ENCODE measurements around the gene MACROD2. TPM values are rescaled to one million over a fixed set of nuclear protein-coding genes. Genes with fewer than 3 reads are reported as not detected.

The MACROD2 gene
- total and polyA plus RNA-seq, 8 donors, result 0.78 to 31.3 (median 10.9) TPM; not detected in 1

DNA sequence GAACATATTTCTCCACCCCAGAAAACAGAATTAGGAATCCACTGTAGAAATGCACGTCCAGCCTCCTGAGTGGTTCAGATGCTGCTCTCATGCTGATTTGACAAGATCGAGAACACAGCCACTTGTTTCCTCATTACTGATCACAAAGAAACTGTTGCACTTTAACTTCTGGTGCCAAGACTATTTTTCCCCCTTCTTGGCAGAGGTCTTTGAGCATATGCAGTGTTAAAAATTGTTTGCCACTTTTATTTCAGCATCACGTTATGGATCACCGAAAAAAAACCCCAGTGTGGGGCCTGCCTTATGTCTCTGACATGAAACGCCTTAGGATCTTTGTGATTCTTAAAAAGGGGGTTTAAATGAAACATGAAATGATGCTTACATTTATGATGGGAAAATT lies 1511.0 kb downstream of the MACROD2 start:
- no peaks in the 10 kb centered on the region for H3K36me3 ChIP-seq
- WGBS, 5 donors, result 80 to 89% (median 83%) methylated on average over 5 of the region's 5 CpGs
- no peak for TF ChIP-seq CTCF (IDR thresholded peaks at IDR 0.05)
- no peak for TF ChIP-seq POLR2AphosphoS5 (IDR thresholded peaks at IDR 0.05)
- no peak for TF ChIP-seq POLR2A (IDR thresholded peaks at IDR 0.05)
- no peak overlapping the region for H3K4me3 ChIP-seq
- H3K27me3 ChIP-seq, result no peaks in the 10 kb centered on the region
- intact Hi-C loops (cut with DNase I; ENCODE audit: low total_unique reads), result no loop called here
- no peak overlapping the region for H3K27ac ChIP-seq
- H3K9me3 ChIP-seq, result no peaks in the 10 kb centered on the region
- DNase-seq, result no peak
- H3K4me1 ChIP-seq, result no peaks in the 10 kb centered on the region

DNA sequence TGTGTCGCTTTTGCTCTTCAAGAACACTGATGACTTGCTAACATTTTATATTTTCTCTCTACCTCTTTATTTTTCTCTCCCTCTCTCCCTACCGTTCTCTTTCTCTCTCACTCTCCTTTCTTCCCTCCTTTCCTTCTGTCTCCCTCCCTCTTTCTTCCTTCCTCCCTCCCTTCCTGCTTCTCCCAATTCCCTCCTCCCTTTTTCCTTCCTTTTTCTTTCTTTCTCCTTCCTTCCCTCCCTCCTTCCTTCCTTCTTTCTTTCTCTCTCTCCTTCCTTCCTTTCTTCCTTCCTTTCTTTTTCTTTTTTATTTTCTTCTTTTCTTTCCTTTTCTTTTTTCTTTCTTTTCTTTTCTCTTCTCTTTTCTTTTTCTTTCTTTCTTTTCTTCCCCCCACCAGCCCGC lies 1511.8 kb downstream of the MACROD2 start:
- no peaks in the 10 kb centered on the region for H3K27me3 ChIP-seq
- no peak for TF ChIP-seq EP300 (IDR thresholded peaks at IDR 0.05)
- TF ChIP-seq POLR2A (IDR thresholded peaks at IDR 0.05), result no peak
- no peak for TF ChIP-seq CTCF (IDR thresholded peaks at IDR 0.05)
- TF ChIP-seq POLR2AphosphoS5 (IDR thresholded peaks at IDR 0.05), result no peak

DNA sequence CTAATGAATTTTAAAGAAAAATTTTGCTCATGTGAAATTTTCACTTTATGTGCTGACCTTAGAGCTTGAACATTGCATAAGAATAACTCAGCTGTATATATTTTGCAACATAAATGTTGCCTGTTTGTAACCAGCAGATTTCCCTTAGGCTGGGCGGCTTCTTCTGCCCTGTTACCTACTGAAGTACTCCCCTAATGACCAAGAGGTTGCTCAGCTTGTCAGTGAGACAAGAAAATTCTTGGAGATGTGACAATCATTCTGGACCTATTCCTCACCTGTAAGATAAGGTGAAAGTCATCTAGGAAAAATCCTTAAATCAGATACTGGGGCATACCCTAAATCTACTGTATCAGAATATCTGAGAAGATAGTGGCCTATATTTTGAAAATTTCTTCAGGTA lies 1516.2 kb downstream of the MACROD2 start:
- WGBS, 5 donors, result 95 to 100% (median 96%) methylated on average over 1 of the region's 1 CpG
- H3K36me3 ChIP-seq, result no peaks in the 10 kb centered on the region
- intact Hi-C loops (cut with DNase I; ENCODE audit: low total_unique reads), result no loop called here

More for the DNA sequence above, 1511.8 kb downstream of the MACROD2 start:
- no peak for DNase-seq
- H3K4me3 ChIP-seq, result no peak overlapping the region
- H3K9me3 ChIP-seq, result no peaks in the 10 kb centered on the region
- WGBS, 5 donors, result 93 to 99% (median 95%) methylated on average over 3 of the region's 3 CpGs
- H3K27ac ChIP-seq, result no peak overlapping the region
- no peaks in the 10 kb centered on the region for H3K36me3 ChIP-seq
- H3K4me1 ChIP-seq, result no peaks in the 10 kb centered on the region
- intact Hi-C loops (cut with DNase I; ENCODE audit: low total_unique reads), result no loop called here

DNA sequence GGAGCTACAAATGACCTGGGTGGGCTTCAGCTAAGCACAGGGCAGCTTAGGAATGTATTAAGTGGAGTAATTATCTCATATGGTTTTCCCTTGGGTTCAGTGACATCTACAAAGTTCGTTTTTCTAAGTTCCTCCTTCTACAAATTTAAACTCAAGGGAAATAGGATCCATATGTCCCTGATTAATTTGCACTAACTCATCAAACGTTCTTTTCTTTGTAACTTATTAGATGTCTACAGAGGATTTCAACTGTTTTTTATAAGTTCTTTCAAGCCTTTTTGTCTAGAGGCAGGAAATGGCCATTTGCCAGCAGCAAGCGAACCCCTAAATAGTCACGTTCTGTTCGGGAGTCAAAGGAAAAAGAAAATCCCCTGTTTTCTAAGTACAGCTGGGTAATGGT lies 1517.6 kb downstream of the MACROD2 start:
- peak in 1 of 2 donors; percentile 14 for DNase-seq
- Histone ChIP-seq H3K36me3 (no peaks in the 10 kb centered on the region), H3K9me3 (no peaks in the 10 kb centered on the region), H3K4me1 (peaks cover 0 to 10% (median 0%) of the 10 kb centered on the region in 4 donors), H3K4me3 (no peak overlapping the region), H3K27ac (no peak overlapping the region), H3K27me3 (no peaks in the 10 kb centered on the region)
- 59 to 73% (median 70%) methylated on average over 5 of the region's 5 CpGs for WGBS, 5 donors
- intact Hi-C loops (cut with DNase I; ENCODE audit: low total_unique reads), result no loop called here
- TF ChIP-seq POLR2A (IDR thresholded peaks at IDR 0.05) (no peak), CTCF (IDR thresholded peaks at IDR 0.05) (no peak), EP300 (IDR thresholded peaks at IDR 0.05) (no peak), POLR2AphosphoS5 (IDR thresholded peaks at IDR 0.05) (no peak)

More for the DNA sequence above, 1516.2 kb downstream of the MACROD2 start:
- no peak for DNase-seq
- Histone ChIP-seq H3K4me1 (peaks cover 0 to 10% (median 0%) of the 10 kb centered on the region in 4 donors), H3K9me3 (no peaks in the 10 kb centered on the region), H3K27me3 (no peaks in the 10 kb centered on the region), H3K4me3 (no peak overlapping the region), H3K27ac (no peak overlapping the region)
- TF ChIP-seq POLR2A (IDR thresholded peaks at IDR 0.05) (no peak), POLR2AphosphoS5 (IDR thresholded peaks at IDR 0.05) (no peak), CTCF (IDR thresholded peaks at IDR 0.05) (no peak), EP300 (IDR thresholded peaks at IDR 0.05) (no peak)
